Fibroblast of mammary gland (primary cell): ENCODE measurements around the gene ABCA7.

Source experiments
- DNase-seq: peaks from one replicate; pipeline ENCODE4 v3.0.0-alpha.2; 2010; ENCODE audit warnings: low read depth
- H3K4me3 ChIP-seq: 2 replicates; pipeline ENCODE4 v1.5.1; 2011; ENCODE audit warnings: low read depth, mild to moderate bottlenecking, low read length, moderate library complexity; ENCODE audit not compliant: control insufficient read depth
- TF ChIP-seq, protein P1 (sequence below): conservative IDR thresholded peaks from 2 replicates; pipeline ENCODE4 v1.5.1; 2011; ENCODE audit warnings: low read depth, low read length, inconsistent platforms; ENCODE audit not compliant: control insufficient read depth, insufficient read depth

Gene ABCA7

DNA sequence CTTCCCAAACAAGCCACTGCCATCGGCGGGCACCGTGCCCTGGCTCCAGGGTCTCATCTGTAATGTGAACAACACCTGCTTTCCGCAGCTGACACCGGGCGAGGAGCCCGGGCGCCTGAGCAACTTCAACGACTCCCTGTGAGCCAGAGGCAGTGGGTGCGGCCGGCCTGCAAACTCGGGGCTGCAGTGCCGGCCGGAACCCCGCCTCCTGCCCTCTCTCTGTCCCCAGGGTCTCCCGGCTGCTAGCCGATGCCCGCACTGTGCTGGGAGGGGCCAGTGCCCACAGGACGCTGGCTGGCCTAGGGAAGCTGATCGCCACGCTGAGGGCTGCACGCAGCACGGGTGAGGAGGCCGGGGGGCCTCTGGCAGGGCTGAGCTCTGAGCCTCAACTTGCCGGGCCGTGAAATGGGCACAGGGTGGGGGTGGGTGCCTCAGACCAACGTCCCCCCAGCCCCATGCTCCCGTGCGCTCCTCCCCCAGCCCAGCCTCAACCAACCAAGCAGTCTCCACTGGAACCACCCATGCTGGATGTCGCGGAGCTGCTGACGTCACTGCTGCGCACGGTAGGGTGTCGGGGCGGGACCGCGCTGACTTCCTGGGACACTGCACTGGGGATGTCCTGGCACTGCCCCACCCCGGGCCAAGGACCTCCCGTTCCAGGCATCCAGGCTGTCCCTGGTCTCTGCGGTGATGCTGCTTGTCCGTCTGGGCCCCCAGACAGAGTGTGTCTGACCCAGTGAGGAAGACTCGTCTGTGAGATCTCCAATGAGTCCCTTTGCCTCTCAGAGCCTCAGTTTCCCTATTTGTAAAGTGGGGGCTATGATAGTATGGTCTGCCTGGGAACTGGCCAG is 2.2 kb downstream of the ABCA7 start:
- peak; percentile 78 for DNase-seq

DNA sequence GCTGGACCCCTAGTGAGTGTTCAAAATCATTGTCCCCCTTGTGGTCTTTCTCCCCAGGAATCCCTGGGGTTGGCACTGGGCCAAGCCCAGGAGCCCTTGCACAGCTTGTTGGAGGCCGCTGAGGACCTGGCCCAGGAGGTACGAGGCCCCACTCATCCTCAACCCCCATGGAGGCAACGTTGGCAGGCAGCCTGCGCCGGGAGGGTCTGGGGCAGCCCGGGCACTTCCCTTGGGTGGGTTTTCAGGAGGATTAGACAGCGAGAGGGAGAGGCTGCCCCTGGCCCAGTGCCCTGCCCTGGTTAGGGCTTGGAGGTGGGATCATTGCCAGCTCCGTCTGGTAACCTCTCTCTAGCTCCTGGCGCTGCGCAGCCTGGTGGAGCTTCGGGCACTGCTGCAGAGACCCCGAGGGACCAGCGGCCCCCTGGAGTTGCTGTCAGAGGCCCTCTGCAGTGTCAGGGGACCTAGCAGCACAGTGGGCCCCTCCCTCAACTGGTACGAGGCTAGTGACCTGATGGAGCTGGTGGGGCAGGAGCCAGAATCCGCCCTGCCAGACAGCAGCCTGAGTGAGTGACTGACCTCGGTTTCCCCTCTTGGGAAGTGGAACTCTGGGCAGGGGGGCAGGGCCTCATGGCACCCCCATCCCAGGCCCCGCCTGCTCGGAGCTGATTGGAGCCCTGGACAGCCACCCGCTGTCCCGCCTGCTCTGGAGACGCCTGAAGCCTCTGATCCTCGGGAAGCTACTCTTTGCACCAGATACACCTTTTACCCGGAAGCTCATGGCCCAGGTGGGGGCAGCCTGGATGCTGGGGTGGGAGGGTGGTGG is 3.0 kb downstream of the ABCA7 start:
- DNase-seq = no peak
- TF ChIP-seq, protein P1, sequence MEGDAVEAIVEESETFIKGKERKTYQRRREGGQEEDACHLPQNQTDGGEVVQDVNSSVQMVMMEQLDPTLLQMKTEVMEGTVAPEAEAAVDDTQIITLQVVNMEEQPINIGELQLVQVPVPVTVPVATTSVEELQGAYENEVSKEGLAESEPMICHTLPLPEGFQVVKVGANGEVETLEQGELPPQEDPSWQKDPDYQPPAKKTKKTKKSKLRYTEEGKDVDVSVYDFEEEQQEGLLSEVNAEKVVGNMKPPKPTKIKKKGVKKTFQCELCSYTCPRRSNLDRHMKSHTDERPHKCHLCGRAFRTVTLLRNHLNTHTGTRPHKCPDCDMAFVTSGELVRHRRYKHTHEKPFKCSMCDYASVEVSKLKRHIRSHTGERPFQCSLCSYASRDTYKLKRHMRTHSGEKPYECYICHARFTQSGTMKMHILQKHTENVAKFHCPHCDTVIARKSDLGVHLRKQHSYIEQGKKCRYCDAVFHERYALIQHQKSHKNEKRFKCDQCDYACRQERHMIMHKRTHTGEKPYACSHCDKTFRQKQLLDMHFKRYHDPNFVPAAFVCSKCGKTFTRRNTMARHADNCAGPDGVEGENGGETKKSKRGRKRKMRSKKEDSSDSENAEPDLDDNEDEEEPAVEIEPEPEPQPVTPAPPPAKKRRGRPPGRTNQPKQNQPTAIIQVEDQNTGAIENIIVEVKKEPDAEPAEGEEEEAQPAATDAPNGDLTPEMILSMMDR = no peak
- peak overlapping the region; percentile 5 for H3K4me3 ChIP-seq

More for the DNA sequence above, 2.2 kb downstream of the ABCA7 start:
- peak overlapping the region; percentile 5 for H3K4me3 ChIP-seq
- TF ChIP-seq, protein P1 = no peak

DNA sequence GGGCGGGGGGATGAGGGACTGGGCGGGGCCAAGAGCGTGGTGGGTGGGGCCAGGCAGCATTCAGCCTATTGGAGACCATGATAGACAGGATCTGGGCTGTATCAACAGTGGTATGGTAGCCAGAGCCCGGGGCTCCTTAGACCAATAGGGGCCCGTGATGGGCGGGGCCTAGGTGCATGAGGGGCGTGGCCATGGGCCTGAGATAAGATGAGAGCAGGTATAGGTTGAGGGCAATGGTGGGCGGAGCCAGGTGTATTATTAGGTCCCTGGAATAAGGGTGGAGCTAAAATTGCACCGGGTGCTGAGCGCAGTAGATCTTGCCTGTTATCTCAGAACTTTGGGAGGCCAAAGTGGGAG is 5.3 kb downstream of the ABCA7 start:
- H3K4me3 ChIP-seq = no peak overlapping the region
- DNase-seq = peak; percentile 40
- TF ChIP-seq, protein P1 = no peak

DNA sequence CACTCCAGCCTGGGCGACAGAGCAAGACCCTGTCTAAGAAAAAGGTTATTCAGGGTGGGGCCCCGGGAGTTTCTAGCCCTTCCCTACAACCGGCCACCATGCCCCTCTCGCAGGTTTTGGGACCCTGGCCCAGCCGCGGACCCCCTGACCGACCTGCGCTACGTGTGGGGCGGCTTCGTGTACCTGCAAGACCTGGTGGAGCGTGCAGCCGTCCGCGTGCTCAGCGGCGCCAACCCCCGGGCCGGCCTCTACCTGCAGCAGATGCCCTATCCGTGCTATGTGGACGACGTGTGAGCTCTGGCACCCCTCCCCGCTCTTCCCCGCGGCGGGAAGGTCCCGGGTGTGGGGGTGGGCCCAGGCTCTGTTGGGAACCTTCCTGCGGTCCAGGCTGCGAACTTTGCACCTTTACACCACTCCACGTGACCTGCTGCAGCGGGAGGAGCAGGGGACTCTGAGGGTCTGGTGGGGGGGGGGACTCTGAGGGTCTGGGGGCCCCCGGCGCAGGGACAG is 6.3 kb downstream of the ABCA7 start:
- TF ChIP-seq, protein P1 = no peak
- DNase-seq = no peak
- no peak overlapping the region for H3K4me3 ChIP-seq

DNA sequence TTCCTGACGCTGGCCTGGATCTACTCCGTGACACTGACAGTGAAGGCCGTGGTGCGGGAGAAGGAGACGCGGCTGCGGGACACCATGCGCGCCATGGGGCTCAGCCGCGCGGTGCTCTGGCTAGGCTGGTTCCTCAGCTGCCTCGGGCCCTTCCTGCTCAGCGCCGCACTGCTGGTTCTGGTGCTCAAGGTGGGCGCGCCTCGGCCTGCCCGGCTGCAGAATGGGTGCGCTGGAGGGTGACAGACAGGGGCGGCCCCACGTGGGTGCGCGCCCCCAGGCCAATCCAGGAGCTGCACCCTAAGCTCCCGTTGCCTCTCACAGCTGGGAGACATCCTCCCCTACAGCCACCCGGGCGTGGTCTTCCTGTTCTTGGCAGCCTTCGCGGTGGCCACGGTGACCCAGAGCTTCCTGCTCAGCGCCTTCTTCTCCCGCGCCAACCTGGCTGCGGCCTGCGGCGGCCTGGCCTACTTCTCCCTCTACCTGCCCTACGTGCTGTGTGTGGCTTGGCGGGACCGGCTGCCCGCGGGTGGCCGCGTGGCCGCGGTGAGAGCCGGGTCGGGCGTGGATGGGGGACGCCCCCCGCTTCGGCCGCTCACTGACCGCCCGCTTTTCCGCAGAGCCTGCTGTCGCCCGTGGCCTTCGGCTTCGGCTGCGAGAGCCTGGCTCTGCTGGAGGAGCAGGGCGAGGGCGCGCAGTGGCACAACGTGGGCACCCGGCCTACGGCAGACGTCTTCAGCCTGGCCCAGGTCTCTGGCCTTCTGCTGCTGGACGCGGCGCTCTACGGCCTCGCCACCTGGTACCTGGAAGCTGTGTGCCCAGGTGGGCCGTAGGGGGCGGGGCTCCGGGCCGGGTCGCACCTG is 7.2 kb downstream of the ABCA7 start:
- TF ChIP-seq, protein P1 = no peak
- no peak overlapping the region for H3K4me3 ChIP-seq
- no peak for DNase-seq

DNA sequence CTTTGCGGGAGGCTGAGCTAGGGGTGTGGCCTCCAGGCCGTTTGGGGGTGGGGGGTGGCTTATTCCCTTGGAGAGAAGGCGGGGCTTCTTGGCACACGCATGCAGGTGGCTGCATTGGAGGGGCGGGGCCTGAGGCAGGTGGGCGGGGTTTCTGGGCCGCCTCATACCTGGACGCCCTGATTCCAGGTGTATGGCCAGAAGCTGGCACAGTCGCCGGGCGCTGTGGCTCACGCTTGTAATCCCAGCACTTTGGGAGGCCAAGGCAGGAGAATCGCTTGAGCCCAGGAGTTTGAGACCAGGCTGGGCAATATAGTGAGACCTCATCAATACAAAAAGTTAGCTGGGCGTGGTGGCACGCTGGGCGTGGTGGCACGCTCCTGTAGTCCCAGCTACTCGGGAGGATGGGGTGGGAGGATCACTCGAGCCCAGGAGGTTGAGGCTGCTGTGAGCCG is 7.8 kb downstream of the ABCA7 start:
- no peak overlapping the region for H3K4me3 ChIP-seq
- DNase-seq = no peak
- TF ChIP-seq, protein P1 = no peak
